GM12878 (cell line): ENCODE measurements around the gene NAALADL2. TPM values are rescaled to one million over a fixed set of nuclear protein-coding genes. Genes with fewer than 3 reads are reported as not detected.

ENCODE experiments used
- ATAC-seq: fragments of 200-7000 bp; cut with Tn5 transposase; 3 replicates; pipeline ENCODE4 v1.9.1; 2020; ENCODE audit warnings: mild to moderate bottlenecking, moderate library complexity
- BruUV-seq: library from RNA; stranded (reverse); fragments of 400-500 nt; replicated peaks from 2 replicates; lab custom pipeline; 2021; lab: Mats Ljungman, UMichigan
- CTCF ChIA-PET: fragments of 300-600 bp; sonication (Branson Sonifier 250); formaldehyde crosslinking; extraction: SDS; loops from one replicate; lab custom pipeline; 2021; ENCODE audit warnings: inconsistent platforms; lab: Yijun Ruan, JAX
- POLR2A ChIA-PET: fragments of 350-600 bp; formaldehyde crosslinking; extraction: SDS; loops from one replicate; lab custom pipeline; 2021; ENCODE audit warnings: inconsistent platforms; lab: Charles Lee
- RAD21 ChIA-PET: fragments of 300-600 bp; sonication (Branson Sonifier 250); formaldehyde crosslinking; loops from one replicate; lab custom pipeline; 2023; ENCODE audit warnings: antibody characterized with exemption; ENCODE audit not compliant: unreplicated experiment; lab: Charles Lee
- SMC1A ChIA-PET: fragments of 300-600 bp; sonication (Branson Sonifier 250); formaldehyde crosslinking; loops from one replicate; lab custom pipeline; 2023; ENCODE audit not compliant: unreplicated experiment, uncharacterized antibody; lab: Charles Lee
- DNase-seq: peaks from one replicate; pipeline ENCODE4 v3.0.0-alpha.2; 2011; ENCODE audit warnings: low read depth, low spot score
- FAIRE-seq: peaks from 3 replicates; lab custom pipeline; 2011; peaks lifted over from hg19 to GRCh38; lab: Jason Lieb, UNC
- H2AFZ ChIP-seq: 2 replicates; pipeline ENCODE4 v1.6.0; 2011; ENCODE audit warnings: low read depth, low read length, control low read depth; ENCODE audit not compliant: control insufficient read depth
- H3K27ac ChIP-seq: 2 replicates; pipeline ENCODE4 v1.5.1; 2011; ENCODE audit warnings: control low read depth; ENCODE audit not compliant: control insufficient read depth, insufficient read depth
- H3K27me3 ChIP-seq, 2 experiments: replicated peaks in 1 of 2; 2 replicates each; pipeline versions ENCODE4 v1.6.0 to v1.6.1; 2011; ENCODE audit warnings: low read length in 1 of 2; ENCODE audit not compliant: control insufficient read depth in 2 of 2, insufficient read depth in 2 of 2
- H3K36me3 ChIP-seq, 2 experiments: 2 replicates each; pipeline ENCODE4 v1.5.1; 2011; ENCODE audit warnings: low read length in 1 of 2; ENCODE audit not compliant: control insufficient read depth in 2 of 2, insufficient read depth in 2 of 2
- H3K4me1 ChIP-seq: 2 replicates; pipeline ENCODE4 v1.6.1; 2011; ENCODE audit warnings: mild to moderate bottlenecking, low read length, moderate library complexity, mixed read lengths; ENCODE audit not compliant: control insufficient read depth, insufficient read depth
- H3K4me2 ChIP-seq: 2 replicates; pipeline ENCODE4 v1.6.0; 2011; ENCODE audit warnings: control low read depth; ENCODE audit not compliant: control insufficient read depth, insufficient read depth
- H3K4me3 ChIP-seq: fragments of 200-600 bp; sonication (generic); 2 replicates; pipeline ENCODE4 v1.5.1; 2016
- H3K79me2 ChIP-seq: 2 replicates; pipeline ENCODE4 v1.6.0; 2011; ENCODE audit warnings: low read length; ENCODE audit not compliant: control insufficient read depth, insufficient read depth
- H3K9ac ChIP-seq: 2 replicates; pipeline ENCODE4 v1.8.0; 2011; ENCODE audit warnings: low read length, control low read depth, mixed read lengths; ENCODE audit not compliant: control insufficient read depth, insufficient read depth
- H3K9me3 ChIP-seq: replicated peaks from 3 replicates; pipeline ENCODE4 v1.5.1; 2011; ENCODE audit warnings: mild to moderate bottlenecking, low read length; ENCODE audit not compliant: control insufficient read depth, insufficient read depth
- H4K20me1 ChIP-seq: 2 replicates; pipeline ENCODE4 v1.6.0; 2011; ENCODE audit not compliant: control insufficient read depth, insufficient read depth
- BCLAF1 ChIP-seq: fragments of 450-650 bp; IDR thresholded peaks from 2 replicates; pipeline ENCODE4 v1.6.1; 2017; ENCODE audit warnings: antibody characterized with exemption, mild to moderate bottlenecking, moderate library complexity
- CEBPZ ChIP-seq: fragments of 150-350 bp; IDR thresholded peaks from 2 replicates; pipeline ENCODE4 v1.6.1; 2016; ENCODE audit warnings: low read depth, low read length
- E4F1 ChIP-seq: fragments of 450-650 bp; IDR thresholded peaks from 2 replicates; pipeline ENCODE4 v1.6.1; 2018; ENCODE audit warnings: borderline replicate concordance, mild to moderate bottlenecking; ENCODE audit not compliant: partially characterized antibody
- EP300 ChIP-seq, 2 experiments: fragments of 150-350 bp in 1 of 2; IDR thresholded peaks; 2 replicates each; pipeline ENCODE4 v1.6.1; 2011 to 2012; ENCODE audit warnings: low read depth in 2 of 2, low read length in 2 of 2, borderline replicate concordance in 1 of 2, improper control_type of control experiment in 1 of 2, inconsistent platforms in 1 of 2; ENCODE audit not compliant: control insufficient read depth in 1 of 2
- IKZF2 ChIP-seq, 2 experiments: fragments of 450-650 bp; IDR thresholded peaks; 2 replicates each; pipeline ENCODE4 v1.6.1; 2017; ENCODE audit warnings: mild to moderate bottlenecking in 2 of 2, moderate library complexity in 2 of 2
- LARP7 ChIP-seq: fragments of 450-650 bp; IDR thresholded peaks from 2 replicates; pipeline ENCODE4 v1.6.1; 2017; ENCODE audit warnings: mild to moderate bottlenecking
- MXI1 ChIP-seq: fragments of 150-350 bp; IDR thresholded peaks from 2 replicates; pipeline ENCODE4 v1.6.1; 2011; ENCODE audit warnings: low read depth, mild to moderate bottlenecking, inconsistent platforms, low read length, improper control_type of control experiment
- POLR2A ChIP-seq: IDR thresholded peaks from 2 replicates; pipeline ENCODE4 v1.6.1; 2011; ENCODE audit warnings: low read depth, mild to moderate bottlenecking, low read length
- RUNX3 ChIP-seq: IDR thresholded peaks from 2 replicates; pipeline ENCODE4 v1.6.1; 2012; ENCODE audit warnings: low read length, inconsistent platforms
- SKIL ChIP-seq: fragments of 450-650 bp; IDR thresholded peaks from 2 replicates; pipeline ENCODE4 v1.6.1; 2017; ENCODE audit warnings: mild to moderate bottlenecking, low read depth, inconsistent platforms; ENCODE audit not compliant: poor library complexity, severe bottlenecking
- in situ Hi-C: fragments of 300-500 bp; cut with MboI; formaldehyde crosslinking; loops from 9 replicates; pipeline ENCODE4 v1.14.3; 2018; ENCODE audit warnings: mixed read lengths
- intact Hi-C: fragments of 100-400 bp; cut with micrococcal nuclease; formaldehyde crosslinking; loops from one replicate; pipeline ENCODE4 v1.14.2; 2022; ENCODE audit not compliant: unreplicated experiment
- polyA plus RNA-seq, 11 experiments: library from polyadenylated mRNA; depleted of rRNA in 4 of 11; unstranded in 6 of 11; stranded (reverse) in 5 of 11; fragments of >200 nt; fragmentation: Nextera tagmentation in 4 of 11; fragmentation: Illumina TruSeq in 1 of 11; extraction: Ambion mirVana in 4 of 11; extraction: Trizol in 1 of 11; gene quantifications; 1 replicate in 1 of 11; 2 replicates in 10 of 11; pipeline versions ENCODE4 v1.2.1 to v1.2.3, GENCODE V29; 2011 to 2016; ENCODE audit warnings: inconsistent platforms in 2 of 11, missing spikeins in 2 of 11, low read depth in 1 of 11
- total RNA-seq, 4 experiments: library from RNA; depleted of rRNA in 3 of 4; stranded (reverse); fragments of >200 nt in 3 of 4; fragmentation: Illumina TruSeq in 1 of 4; extraction: Trizol in 1 of 4; gene quantifications; 2 replicates each; pipeline versions ENCODE4 v1.2.1 to v1.2.3, GENCODE V29; 2013 to 2021

The NAALADL2 gene
- total and polyA plus RNA-seq, 10 of the 15 experiments (the other 5 are each of a cell fraction or from before 2014, with no cell fraction given): 0.06 to 10.8 (median 0.46) TPM

- TF ChIP-seq E4F1 (no peak), LARP7 (no peak)
These were observed 244.2 kb downstream of the NAALADL2 start (continued) for GRCh38 chr3:175103298-175103697.

GRCh38 chr3:175105066-175105465 is 245.9 kb downstream of the NAALADL2 start:
- FAIRE-seq (no peak), DNase-seq (no peak), ATAC-seq (no peak)
- Histone ChIP-seq H3K4me1 (no peaks in the 10 kb centered on the region), H3K4me3 (no peak overlapping the region), H3K9me3 (no peaks in the 10 kb centered on the region), H2AFZ (no peak overlapping the region), H3K27ac (no peak overlapping the region), H4K20me1 (no peaks in the 10 kb centered on the region), H3K27me3 (no peaks in the 10 kb centered on the region), H3K9ac (no peak overlapping the region), H3K4me2 (no peak overlapping the region), H3K79me2 (no peaks in the 10 kb centered on the region), H3K36me3 (no peaks in the 10 kb centered on the region)
- in situ Hi-C loops (no loop called here), intact Hi-C loops (no loop called here)
- POLR2A ChIA-PET: no interaction called here
- RAD21 ChIA-PET: no interaction called here
- no TSS peak for BruUV-seq
- SMC1A ChIA-PET: no interaction called here
- CTCF ChIA-PET: no interaction called here
- TF ChIP-seq IKZF2 (IDR thresholded peaks at IDR 0.05): no peak
- TF ChIP-seq RUNX3: no peak
- TF ChIP-seq EP300 (IDR thresholded peaks at IDR 0.05; ENCODE audit: borderline replicate concordance in 1 of 2, control insufficient read depth in 1 of 2, low read depth in 2 of 2, low read length in 2 of 2): no peak
- TF ChIP-seq BCLAF1: no peak
- TF ChIP-seq CEBPZ: no peak
- no peak for TF ChIP-seq POLR2A
- TF ChIP-seq MXI1: no peak
- TF ChIP-seq SKIL: no peak
